GM20431 (cell line): ENCODE results near the gene VEZF1.

ENCODE experiments used
- in situ Hi-C: fragments of 300-500 bp; cut with MseI, MboI; formaldehyde crosslinking; loops from one replicate; pipeline ENCODE4 v1.15.0; 2020; ENCODE audit warnings: low sequenced_read_pairs; ENCODE audit not compliant: unreplicated experiment

The VEZF1 gene

GRCh38 chr17:57999496-58000017 is 11.5 kb upstream of the VEZF1 start:
- in situ Hi-C loops = loop anchor here (10.0 kb wide), 1 partner anchor 145 kb away; the partner anchor contains the start of gene MRPS23

DNA sequence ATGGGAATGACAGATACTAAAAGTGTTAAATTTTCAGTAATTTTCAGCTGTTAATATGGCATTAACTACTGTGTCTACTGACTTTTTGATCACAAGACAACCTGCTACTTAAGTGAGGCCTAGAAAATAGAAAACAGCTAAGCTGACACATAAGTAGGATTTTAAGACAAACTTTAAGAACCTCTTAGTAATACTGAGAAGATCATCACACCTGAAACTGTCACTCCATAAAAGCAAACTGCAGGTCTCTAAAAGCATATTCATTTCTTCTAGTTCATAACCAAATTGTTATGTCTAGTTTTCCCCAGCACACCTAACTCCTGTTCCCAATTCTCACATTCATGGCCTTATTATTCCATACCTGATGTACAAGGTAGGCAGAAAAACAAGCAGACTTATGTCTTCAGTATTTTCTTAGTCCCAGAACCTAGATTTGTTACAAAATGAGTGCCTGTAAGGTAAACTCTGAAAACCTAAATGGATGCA is 11.0 kb upstream of the VEZF1 start:
- in situ Hi-C loops = loop anchor here (10.0 kb wide), 1 partner anchor 144 kb away; the partner anchor contains the start of gene MRPS23

GRCh38 chr17:57997085-57997809 is 9.2 kb upstream of the VEZF1 start:
- in situ Hi-C loops = loop anchor here (10.0 kb wide), 1 partner anchor 142 kb away; the partner anchor contains the start of gene MRPS23

GRCh38 chr17:57995076-57995956 is 7.3 kb upstream of the VEZF1 start:
- in situ Hi-C loops = loop anchor here (10.0 kb wide), 1 partner anchor 141 kb away; the partner anchor contains the start of gene MRPS23

DNA sequence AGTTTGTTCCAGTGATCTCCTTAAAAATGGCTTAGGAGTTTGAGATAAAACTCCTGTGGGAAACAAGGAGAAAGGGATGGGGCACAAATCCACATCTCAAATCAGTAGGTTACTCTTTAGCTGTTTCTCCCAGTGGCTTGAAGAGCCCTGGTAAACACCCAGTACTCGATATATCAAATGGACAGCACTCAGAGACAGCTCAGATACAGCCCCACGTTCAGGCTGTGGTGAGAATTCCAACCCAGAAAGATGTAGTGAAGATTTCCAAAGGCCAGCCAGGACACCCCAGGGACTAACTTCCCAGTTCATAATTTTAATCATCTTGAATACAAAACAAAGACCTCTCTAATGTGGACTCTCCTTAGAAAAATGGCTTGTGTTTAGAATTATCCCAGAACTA is 6.4 kb upstream of the VEZF1 start:
- in situ Hi-C loops = loop anchor here (10.0 kb wide), 1 partner anchor 140 kb away; the partner anchor contains the start of gene MRPS23

DNA sequence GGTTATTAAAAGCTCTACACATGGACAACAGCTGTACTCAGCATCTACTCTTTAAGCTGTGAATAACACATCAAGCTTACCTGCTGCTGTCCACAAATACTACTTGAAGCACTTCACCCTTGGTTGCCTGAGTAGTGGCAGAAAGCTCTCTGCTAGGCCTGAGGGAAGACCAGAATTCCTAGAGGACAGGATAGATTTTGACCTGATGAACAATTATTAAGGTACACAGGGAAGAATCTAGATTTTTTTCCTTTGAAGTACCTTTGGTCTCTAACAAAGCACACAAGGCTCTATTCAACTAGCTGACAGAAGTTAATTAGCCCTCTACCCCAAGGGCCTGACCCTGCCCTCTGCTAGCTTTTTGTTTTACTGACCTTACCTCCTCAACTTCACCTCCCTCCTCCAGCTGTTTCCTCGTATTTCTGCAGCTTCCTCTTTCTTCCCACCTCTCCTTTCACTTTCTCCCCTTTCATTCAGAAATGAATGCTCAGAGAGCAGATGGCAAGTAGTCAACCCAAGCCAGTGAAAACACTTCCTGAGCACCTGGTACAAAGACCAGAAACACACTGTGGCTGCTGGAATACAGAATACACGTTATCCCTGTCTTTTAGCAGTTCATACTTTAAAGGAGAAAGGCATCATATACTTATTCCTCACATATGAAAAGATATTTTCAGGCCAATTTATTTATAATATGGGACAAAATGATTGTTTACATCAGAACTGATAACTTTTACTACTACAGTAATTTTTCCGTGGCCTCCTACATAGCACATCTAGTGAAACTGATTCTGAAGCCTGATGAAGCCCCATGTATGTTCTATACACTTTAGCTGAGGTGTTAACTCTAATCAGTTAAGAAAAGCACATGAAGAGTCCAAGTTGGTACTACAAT is 5.7 kb upstream of the VEZF1 start:
- in situ Hi-C loops = loop anchor here (10.0 kb wide), 1 partner anchor 139 kb away; the partner anchor contains the start of gene MRPS23

DNA sequence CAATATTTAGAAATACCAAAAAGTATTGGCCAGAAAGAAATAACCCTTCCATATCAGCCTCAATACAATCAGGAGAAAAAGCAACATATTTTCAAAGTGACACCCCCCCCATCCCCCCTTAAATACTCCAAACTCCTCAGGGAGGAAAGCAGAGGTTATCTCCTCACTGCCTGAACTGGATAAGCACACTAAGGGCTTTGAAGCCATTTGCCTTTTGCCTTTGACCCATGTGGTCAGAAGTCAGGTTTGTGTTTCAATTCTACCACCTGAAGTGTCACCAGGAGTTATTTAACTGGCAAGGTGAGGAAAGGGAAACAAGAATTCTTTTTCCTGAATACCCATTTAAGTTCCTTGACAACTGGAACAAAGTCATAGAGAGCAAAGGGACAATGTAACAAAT is 3.5 kb upstream of the VEZF1 start:
- in situ Hi-C loops = loop anchor here (10.0 kb wide), 1 partner anchor 137 kb away; the partner anchor contains the start of gene MRPS23

DNA sequence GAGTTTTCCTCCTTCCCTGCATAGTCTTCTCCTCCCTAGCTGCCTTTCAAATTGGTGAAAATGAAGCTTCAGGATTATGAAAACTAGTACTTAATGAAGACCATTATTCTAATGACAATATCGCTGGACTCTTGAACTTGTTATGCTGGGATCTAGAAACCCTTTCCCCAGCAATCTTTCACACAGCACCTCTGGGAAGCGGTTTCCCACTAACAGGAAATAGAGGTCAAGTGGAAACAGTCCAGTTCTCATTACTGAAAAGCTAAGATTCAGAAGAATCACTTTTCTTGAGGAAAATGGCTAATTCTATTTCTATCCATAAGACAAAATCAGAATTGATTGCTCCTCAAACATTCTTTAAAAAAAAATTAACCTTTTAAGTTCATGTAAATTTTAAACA is 2.0 kb upstream of the VEZF1 start:
- in situ Hi-C loops = loop anchor here (10.0 kb wide), 1 partner anchor 135 kb away; the partner anchor contains the start of gene MRPS23

DNA sequence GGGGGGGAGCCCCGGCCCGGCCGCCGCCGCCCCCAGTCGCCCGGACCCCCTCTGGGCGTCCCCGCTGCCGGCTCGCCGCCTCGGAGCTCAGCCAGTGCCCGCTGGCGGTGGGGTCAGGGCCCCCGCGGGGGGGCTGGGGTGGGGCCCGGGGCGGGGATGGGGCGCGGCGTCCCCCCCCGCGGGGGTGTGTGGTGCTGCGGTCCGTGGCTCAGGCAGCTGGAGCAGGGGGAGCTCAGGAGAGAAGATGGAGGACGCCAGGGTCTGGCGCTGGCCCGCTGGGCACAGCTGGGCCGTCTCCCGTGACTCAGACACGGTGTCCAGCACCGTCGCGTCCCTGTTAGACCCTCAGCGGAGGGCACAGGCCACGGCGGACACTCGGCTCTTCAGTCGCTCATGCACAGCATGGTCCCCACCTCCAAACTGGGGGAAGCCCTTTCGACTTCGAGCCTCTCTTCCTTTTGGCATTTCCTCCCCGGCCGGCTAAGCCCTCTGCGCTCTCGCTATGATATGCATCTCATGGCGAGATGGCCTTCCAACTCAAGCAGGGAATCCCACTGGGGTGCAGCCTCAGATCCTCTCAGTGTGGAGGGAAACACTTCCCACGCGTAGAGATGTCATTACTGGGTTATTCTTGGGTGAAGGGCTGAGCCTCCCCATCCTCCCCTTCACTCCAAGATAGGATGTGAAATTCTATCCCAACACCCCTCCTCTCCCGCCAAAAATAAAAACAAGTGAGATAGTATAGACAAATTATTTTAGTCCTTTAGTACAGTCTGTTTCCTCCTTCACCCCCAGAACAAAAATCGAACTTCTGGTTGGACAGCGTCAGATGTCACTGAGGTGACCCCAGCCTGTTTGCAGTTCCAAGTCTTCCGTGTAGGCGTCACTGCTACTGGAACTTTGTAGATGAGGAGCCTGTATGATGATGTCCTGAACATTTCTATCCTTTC is 522 bp upstream of the VEZF1 start:
- in situ Hi-C loops = no loop called here

GRCh38 chr17:57986841-57987580 is 1.0 kb downstream of the VEZF1 start:
- in situ Hi-C loops = no loop called here

DNA sequence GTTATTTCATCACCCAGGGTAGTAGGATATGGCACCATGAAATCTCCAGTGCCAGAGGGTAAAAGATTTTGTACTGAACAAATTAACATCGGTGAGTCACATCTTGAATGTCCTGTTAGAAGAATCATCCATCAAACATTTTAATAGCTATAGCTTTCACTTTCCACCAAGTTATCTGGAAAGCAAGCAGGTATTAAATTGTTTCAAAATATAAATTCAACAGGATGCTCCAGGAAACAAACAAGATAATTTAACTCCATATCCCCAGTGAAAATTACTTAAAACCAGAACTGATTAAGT is 2.4 kb downstream of the VEZF1 start:
- in situ Hi-C loops = no loop called here

- in situ Hi-C loops = no loop called here
Measured at GRCh38 chr17:57984936-57985674, 2.9 kb downstream of the VEZF1 start.

DNA sequence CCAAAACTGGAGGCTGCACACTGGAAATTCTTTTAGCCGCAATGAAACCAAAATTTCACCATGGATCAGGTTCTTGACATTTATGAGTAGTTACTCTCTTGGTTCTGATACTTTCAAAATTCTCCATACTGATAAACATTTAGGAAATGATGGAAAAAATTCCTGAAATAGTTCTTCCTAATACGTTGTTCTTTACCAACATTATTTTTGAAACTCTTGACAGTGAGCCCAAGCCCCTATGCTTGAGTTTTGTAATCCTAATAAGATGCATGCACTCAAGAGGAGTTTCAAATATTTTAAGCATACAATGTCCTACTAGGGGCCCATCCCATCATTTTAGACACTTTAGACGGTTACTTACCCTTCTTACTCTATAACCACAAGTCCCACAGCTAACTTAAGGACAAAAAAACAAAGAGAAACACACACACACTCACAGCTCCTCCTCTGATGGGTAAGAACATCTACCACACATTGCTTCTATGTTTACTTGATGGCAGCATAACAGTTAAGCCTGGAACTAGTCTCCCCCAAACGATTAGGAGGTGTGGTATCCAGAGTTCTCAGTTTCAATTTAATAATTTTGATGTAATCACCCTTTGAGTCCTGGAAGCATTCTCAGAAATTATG is 3.7 kb downstream of the VEZF1 start:
- in situ Hi-C loops = no loop called here

DNA sequence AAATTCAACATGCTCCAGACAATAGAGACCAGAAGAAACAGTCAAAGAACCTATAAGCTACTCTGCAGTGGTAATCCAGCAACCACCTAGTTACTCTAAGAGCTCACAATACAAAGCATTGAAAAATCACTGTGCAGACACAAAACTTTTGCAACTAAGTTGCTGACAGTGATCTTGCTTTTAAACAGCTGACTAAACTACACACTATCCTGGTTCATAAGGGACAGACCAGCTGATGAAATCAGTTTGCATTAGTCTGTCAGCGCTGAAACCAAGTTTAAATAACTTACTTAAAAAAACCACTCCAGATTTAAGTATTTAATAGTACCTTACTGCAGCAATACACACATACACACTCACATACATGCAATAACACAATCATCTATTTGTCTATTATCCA is 4.6 kb downstream of the VEZF1 start:
- in situ Hi-C loops = no loop called here

- in situ Hi-C loops = no loop called here
Measured at GRCh38 chr17:57982452-57983170, 5.4 kb downstream of the VEZF1 start.

- in situ Hi-C loops = no loop called here
Measured at GRCh38 chr17:57980522-57980921, 7.5 kb downstream of the VEZF1 start.
